Stimulated activated naive CD8-positive, alpha-beta T cell treated with anti-CD3 and anti-CD28 coated beads, Interleukin-15, amount 100 ng/mL, for 72 hours (primary cell): Measurements from ENCODE around the gene PGAM2.

Source experiments
- ATAC-seq: fragments of 150-1000 bp; cut with Tn5 transposase; 2 replicates; pipeline ENCODE4 v1.10.0; 2021; ENCODE audit warnings: mild to moderate bottlenecking, moderate library complexity
- DNase-seq, 2 donors: peaks; one replicate each; pipeline ENCODE4 v3.0.0; 2021 to 2022
- H3K27ac Mint-ChIP-seq, 2 donors: one replicate each; pipeline ENCODE4 v1.8.0; 2022; ENCODE audit warnings: mild to moderate bottlenecking in 2 of 2, mixed read lengths in 2 of 2, moderate library complexity in 2 of 2
- H3K27me3 Mint-ChIP-seq: one replicate; pipeline ENCODE4 v1.8.0; 2022; ENCODE audit warnings: mixed read lengths
- H3K4me1 Mint-ChIP-seq: one replicate; pipeline ENCODE4 v1.8.0; 2022; ENCODE audit warnings: mild to moderate bottlenecking, mixed read lengths
- H3K4me3 Mint-ChIP-seq, 2 donors: one replicate each; pipeline ENCODE4 v1.8.0; 2022; ENCODE audit warnings: mild to moderate bottlenecking in 2 of 2, mixed read lengths in 2 of 2, moderate library complexity in 1 of 2
- H3K9me3 Mint-ChIP-seq, 2 donors: one replicate each; pipeline ENCODE4 v1.8.0; 2022; ENCODE audit warnings: mixed read lengths in 2 of 2

The PGAM2 gene

DNA sequence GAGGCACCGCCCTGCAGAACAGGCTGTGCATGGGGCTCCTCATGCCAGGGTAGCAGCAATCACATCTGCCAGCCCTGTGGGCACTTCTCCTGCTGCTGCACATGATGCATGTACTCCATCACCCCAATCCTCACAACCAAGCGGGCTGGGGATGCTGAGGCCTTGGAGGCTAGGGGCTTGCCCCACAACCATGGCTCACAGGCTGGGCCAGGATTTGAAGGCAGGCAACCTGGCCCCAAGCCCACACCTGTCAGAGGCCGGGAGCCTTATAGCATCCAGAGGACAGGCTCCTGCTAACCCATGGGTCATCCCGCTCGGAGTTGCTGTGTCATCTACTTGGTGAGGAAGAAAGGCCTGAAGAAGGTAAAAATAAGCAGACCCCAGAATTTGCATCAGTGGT, 14.8 kb upstream of the PGAM2 start:
- no peaks in the 10 kb centered on the region for H3K27me3 Mint-ChIP-seq
- DNase-seq (no peak), ATAC-seq (no peak)
- H3K27ac Mint-ChIP-seq, result no peak overlapping the region
- H3K9me3 Mint-ChIP-seq, result no peaks in the 10 kb centered on the region
- peaks cover 81% of the 10 kb centered on the region for H3K4me1 Mint-ChIP-seq
- H3K4me3 Mint-ChIP-seq, result peak overlapping the region in 1 of 2 donors; percentile 86

DNA sequence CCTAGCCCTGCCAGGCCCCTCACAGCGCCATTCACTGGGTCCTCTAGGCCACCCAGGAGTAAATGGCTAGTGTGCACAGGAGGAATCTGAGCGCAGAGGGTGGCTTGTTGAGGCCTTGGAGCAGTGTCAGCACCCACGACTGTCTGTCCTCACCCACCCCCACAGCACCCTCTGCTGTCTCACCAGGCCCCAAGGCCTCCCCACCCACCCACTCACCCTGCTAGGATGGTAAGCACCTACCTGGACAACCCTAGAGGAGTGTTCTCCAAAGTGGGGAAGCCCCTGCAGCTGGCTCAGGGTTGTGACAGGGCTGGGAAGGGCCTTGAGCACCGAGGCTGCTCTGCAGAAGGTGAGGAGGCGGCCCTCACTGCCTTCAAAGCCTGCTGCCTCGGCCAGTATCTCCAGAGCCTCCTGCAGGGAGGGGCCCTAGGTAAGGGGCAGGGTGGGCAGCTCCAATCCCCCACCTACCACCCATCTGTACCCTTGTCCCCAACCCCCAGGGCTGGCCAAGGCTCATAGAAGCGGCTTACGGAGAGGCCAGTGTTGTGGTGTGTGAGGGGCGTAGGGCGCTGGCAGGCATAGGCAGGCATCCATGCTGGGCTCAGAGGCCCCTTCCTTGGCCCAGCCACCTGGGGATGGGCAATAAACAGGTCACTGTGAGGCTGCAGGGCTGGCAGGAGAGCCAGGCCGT, 14.1 kb upstream of the PGAM2 start:
- DNase-seq (no peak), ATAC-seq (no peak)
- Mint-ChIP-seq H3K4me3 (peak overlapping the region in 1 of 2 donors; percentile 56), H3K4me1 (peaks cover 87% of the 10 kb centered on the region), H3K27me3 (no peaks in the 10 kb centered on the region), H3K9me3 (no peaks in the 10 kb centered on the region), H3K27ac (peak overlapping the region in 1 of 2 donors; percentile 83)

- Mint-ChIP-seq H3K27ac (peak overlapping the region in 1 of 2 donors; percentile 72), H3K4me1 (peaks cover 89% of the 10 kb centered on the region)
- no peak for ATAC-seq
Measured at GRCh38 chr7:44078521-44078920, 13.2 kb upstream of the PGAM2 start.

DNA sequence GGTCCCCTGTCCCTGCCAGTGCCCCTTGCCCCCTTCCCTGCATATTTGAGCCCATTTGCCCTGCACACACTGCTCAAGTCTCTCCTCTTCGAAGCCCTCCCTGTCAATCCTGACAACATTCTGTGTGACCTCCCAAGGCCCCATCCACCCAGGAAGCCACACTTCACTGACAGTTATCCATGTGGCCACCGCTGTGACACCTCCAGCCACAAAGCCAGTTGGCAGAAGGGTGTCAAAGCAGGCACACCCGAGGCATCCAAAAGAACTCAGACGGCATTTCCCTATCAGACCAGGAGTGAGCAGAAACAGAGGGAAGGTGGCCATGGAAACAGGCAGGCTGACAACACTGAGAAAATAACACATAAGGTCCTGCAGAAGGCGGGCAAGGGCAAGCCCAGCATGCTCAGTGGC, 12.3 kb upstream of the PGAM2 start:
- no peaks in the 10 kb centered on the region for H3K27me3 Mint-ChIP-seq
- peaks cover 89% of the 10 kb centered on the region for H3K4me1 Mint-ChIP-seq

More at GRCh38 chr7:44078521-44078920, 13.2 kb upstream of the PGAM2 start:
- no peaks in the 10 kb centered on the region for H3K27me3 Mint-ChIP-seq
- DNase-seq, result no peak
- no peaks in the 10 kb centered on the region for H3K9me3 Mint-ChIP-seq
- H3K4me3 Mint-ChIP-seq, result no peak overlapping the region

GRCh38 chr7:44077061-44077460, 11.7 kb upstream of the PGAM2 start:
- H3K4me1 Mint-ChIP-seq, result peaks cover 94% of the 10 kb centered on the region
- no peak for DNase-seq

More for the DNA sequence above, 12.3 kb upstream of the PGAM2 start:
- H3K4me3 Mint-ChIP-seq, result peak overlapping the region; percentile 25 to 58
- no peaks in the 10 kb centered on the region for H3K9me3 Mint-ChIP-seq
- ATAC-seq (no peak), DNase-seq (no peak)
- peak overlapping the region; percentile 65 to 96 for H3K27ac Mint-ChIP-seq

GRCh38 chr7:44076101-44076895, 10.9 kb upstream of the PGAM2 start:
- Mint-ChIP-seq H3K9me3 (no peaks in the 10 kb centered on the region), H3K27ac (peak overlapping the region in 1 of 2 donors; percentile 50), H3K27me3 (no peaks in the 10 kb centered on the region), H3K4me3 (no peak overlapping the region), H3K4me1 (peaks cover 93% of the 10 kb centered on the region)
- ATAC-seq (no peak), DNase-seq (no peak)

More at GRCh38 chr7:44077061-44077460, 11.7 kb upstream of the PGAM2 start:
- no peaks in the 10 kb centered on the region for H3K27me3 Mint-ChIP-seq
- H3K4me3 Mint-ChIP-seq, result no peak overlapping the region
- no peak for ATAC-seq
- H3K9me3 Mint-ChIP-seq, result no peaks in the 10 kb centered on the region
- peak overlapping the region; percentile 65 to 96 for H3K27ac Mint-ChIP-seq

DNA sequence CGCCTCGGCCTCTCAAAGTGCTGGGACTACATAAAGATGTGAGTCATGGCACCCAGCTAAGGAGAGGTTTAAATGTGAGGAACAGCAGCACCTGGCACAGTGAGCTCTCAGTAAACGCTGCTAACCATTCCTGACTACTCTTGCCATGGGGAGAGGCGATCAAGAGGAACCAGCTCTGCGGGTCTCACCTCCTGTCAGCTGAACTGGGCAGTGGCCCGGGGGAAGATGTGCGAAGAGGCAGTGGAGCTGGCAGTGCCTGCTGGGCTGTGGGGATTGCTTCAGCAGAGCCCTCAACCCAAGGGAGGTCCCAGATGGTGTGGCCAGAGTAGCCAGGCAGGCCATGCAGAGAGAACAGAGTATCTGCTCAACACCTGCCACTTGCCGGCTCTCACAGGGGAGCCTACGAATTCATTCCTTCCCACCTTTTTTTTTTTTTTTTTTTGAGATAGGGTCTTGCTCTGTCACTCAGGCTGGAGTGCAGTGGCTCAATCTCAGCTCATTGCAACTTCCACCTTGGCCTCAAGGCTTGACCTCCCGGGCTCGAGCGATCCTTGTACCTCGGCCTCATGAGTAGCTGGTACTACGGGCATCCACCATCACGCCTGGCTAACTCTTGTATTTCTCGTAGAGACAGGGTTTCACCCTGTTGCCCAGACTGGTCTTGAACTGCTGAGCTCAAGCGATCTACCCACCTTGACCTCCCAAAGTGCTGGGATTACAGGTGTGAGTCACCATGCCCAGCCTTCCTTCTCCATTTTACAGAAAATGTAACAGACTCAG, 10.1 kb upstream of the PGAM2 start:
- DNase-seq, result no peak
- Mint-ChIP-seq H3K27ac (peak overlapping the region; percentile 5 to 27), H3K4me3 (no peak overlapping the region), H3K9me3 (no peaks in the 10 kb centered on the region), H3K4me1 (peaks cover 85% of the 10 kb centered on the region), H3K27me3 (no peaks in the 10 kb centered on the region)
- no peak for ATAC-seq

GRCh38 chr7:44074349-44074695, 9.0 kb upstream of the PGAM2 start:
- Mint-ChIP-seq H3K27ac (peak overlapping the region; percentile 2 to 93), H3K4me3 (peak overlapping the region in 1 of 2 donors; percentile 66), H3K9me3 (no peaks in the 10 kb centered on the region), H3K4me1 (peaks cover 73% of the 10 kb centered on the region), H3K27me3 (no peaks in the 10 kb centered on the region)
- peak; percentile 11 for ATAC-seq
- DNase-seq, result no peak

DNA sequence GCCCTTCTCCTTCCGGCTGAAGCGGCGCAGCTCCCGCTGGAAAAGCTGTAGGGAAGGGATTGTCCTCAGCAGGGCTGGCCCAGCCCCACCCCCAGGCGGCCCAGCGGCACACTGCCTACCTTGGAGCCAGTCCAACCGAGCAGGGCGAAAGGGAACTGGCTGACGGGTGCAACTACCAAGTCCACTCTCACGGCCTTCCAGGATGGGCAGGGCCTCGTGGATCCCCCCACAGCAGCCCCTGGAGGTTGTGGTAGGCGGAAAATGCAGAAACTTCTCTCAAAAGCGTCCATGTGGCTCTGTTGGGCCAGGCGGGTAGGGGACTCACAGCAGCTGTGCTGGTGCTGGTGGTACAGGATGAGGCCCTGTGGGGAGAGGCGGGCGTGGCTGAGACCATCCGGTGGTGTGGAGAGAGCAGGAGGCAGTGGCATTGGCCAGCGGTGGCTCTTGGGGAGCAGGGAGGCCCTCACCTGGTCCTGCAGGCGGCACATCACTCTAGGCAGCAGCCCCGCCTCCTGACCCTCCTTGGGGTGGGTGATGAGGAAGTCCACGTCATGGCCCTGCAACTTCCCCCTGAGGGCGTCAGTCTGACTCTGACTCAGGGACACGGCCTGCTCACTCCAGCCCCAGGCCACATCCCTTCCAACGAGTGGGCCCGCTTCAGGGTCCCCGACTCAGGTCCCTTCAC, 8.4 kb upstream of the PGAM2 start:
- DNase-seq (peak; percentile 61 to 63), ATAC-seq (peak; percentile 87)
- Mint-ChIP-seq H3K9me3 (no peaks in the 10 kb centered on the region), H3K27me3 (no peaks in the 10 kb centered on the region), H3K4me1 (peaks cover 69% of the 10 kb centered on the region), H3K4me3 (peak overlapping the region in 1 of 2 donors; percentile 66), H3K27ac (peak overlapping the region; percentile 2 to 93)

- H3K4me3 Mint-ChIP-seq, result no peak overlapping the region
- H3K27me3 Mint-ChIP-seq, result no peaks in the 10 kb centered on the region
- H3K27ac Mint-ChIP-seq, result peak overlapping the region; percentile 13 to 92
- DNase-seq (peak in 1 of 2 donors; percentile 46), ATAC-seq (peak; percentile 53)
- H3K9me3 Mint-ChIP-seq, result no peaks in the 10 kb centered on the region
- H3K4me1 Mint-ChIP-seq, result peaks cover 69% of the 10 kb centered on the region
Measured at GRCh38 chr7:44072364-44073231, 7.2 kb upstream of the PGAM2 start.

DNA sequence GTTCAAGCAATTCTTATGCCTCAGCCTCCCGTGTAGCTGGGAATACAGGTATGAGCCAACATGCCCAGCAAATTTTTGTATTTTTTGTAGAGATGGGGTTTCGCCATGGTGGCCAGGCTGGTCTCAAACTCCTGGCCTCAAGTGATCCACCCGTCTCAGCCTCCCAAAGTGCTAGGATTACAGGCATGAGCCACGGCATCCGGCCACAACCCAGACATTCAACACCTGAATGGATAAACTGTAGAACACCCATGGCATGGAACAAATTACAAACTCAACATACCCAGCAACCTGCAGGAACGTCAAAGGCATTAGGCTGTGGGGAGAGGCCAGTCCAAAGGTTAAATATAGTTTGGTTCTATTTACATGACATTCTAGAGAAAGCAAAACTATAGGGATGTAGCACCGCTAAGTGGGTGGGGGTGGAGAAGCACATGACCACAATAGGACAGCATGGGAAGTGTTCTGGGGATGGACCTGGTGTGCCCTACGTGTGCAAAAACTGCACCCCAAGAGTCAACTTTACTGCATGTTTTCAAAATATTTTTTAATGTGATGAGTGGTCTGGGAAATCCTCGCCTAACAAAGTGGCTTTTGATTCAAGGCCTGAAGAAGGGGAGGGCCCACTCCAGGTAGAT, 6.5 kb upstream of the PGAM2 start:
- Mint-ChIP-seq H3K4me1 (peaks cover 66% of the 10 kb centered on the region), H3K27me3 (no peaks in the 10 kb centered on the region), H3K9me3 (no peaks in the 10 kb centered on the region), H3K27ac (peak overlapping the region in 1 of 2 donors; percentile 20), H3K4me3 (no peak overlapping the region)
- DNase-seq (no peak), ATAC-seq (no peak)

DNA sequence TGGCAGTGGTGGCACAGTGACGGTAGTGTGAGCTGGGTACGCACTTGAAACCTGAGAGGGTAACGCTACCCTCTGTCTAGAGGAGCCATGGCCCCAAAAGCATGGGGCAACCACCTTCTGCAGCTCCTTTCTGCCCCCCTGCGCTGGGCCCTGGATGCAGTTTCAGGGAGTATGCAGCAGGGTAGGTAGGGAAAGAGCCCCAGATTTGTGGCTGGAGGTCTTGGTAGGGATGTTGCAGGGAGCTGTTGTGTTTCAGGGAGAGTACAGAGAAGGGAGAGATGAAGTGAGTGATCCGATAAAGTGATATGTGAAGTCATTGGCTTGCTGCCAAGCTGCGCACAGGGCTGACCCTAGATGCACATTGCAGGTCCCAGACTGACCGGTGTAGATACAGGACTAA, 2.7 kb upstream of the PGAM2 start:
- Mint-ChIP-seq H3K27me3 (no peaks in the 10 kb centered on the region), H3K9me3 (no peaks in the 10 kb centered on the region), H3K4me3 (no peak overlapping the region), H3K4me1 (peaks cover 53% of the 10 kb centered on the region), H3K27ac (peak overlapping the region in 1 of 2 donors; percentile 64)
- no peak for DNase-seq
- ATAC-seq, result no peak

GRCh38 chr7:44067064-44067951, 1.9 kb upstream of the PGAM2 start:
- DNase-seq (no peak), ATAC-seq (peak; percentile 10)
- no peaks in the 10 kb centered on the region for H3K9me3 Mint-ChIP-seq
- no peak overlapping the region for H3K4me3 Mint-ChIP-seq
- peaks cover 45% of the 10 kb centered on the region for H3K4me1 Mint-ChIP-seq
- H3K27ac Mint-ChIP-seq, result peak overlapping the region in 1 of 2 donors; percentile 59
- no peaks in the 10 kb centered on the region for H3K27me3 Mint-ChIP-seq
